NCI-H345 treated with DMSO at 0.1 percent for 48 hours (cell line): ENCODE data around the gene CNKSR1.

Experiments used
- DNase-seq: peaks from one replicate; lab custom pipeline; 2025; ENCODE audit not compliant: unreplicated experiment; lab: John Stamatoyannopoulos, UW

The CNKSR1 gene

DNA sequence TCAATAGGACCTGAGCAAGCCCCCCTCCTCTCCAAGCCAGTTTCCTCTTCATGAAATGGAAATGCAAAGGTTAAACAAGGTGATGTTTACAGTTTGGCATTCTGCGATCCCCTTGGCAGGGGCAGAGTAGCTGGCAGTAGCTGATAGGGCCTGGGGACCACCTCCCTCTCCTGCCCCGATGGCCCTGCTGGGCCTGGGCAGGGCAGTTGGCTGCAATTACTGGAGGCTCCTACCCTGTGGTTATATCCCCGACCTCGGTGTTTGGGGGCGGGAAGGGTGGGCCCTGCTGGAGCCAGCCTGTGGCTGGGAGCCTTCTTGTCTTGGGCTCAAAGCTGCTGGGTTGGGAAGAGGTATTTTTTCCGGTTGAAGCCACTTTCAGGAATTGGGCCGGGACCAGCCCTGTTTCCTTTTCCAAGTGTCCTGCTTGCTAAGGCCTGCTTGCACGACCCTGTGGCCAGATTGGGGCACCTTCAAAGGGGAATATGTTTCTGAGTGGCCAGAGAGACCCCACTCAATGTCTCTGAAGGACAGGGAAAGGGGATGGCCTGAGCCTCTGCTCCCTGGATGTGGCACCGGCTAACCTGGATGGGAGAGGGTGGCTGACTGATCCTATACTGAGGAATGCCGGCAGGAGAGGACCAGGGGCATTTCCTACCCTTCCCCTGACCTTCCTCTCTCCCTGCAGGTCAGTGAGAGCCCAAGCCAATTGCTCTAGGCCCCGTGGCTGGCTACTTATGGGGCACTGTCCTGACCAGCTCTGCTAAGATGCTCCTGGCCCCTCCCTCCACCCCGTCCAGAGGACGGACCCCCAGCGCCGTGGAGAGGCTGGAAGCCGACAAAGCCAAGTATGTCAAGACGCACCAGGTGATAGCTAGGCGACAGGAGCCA is 16.5 kb upstream of the CNKSR1 start:
- no peak for DNase-seq

DNA sequence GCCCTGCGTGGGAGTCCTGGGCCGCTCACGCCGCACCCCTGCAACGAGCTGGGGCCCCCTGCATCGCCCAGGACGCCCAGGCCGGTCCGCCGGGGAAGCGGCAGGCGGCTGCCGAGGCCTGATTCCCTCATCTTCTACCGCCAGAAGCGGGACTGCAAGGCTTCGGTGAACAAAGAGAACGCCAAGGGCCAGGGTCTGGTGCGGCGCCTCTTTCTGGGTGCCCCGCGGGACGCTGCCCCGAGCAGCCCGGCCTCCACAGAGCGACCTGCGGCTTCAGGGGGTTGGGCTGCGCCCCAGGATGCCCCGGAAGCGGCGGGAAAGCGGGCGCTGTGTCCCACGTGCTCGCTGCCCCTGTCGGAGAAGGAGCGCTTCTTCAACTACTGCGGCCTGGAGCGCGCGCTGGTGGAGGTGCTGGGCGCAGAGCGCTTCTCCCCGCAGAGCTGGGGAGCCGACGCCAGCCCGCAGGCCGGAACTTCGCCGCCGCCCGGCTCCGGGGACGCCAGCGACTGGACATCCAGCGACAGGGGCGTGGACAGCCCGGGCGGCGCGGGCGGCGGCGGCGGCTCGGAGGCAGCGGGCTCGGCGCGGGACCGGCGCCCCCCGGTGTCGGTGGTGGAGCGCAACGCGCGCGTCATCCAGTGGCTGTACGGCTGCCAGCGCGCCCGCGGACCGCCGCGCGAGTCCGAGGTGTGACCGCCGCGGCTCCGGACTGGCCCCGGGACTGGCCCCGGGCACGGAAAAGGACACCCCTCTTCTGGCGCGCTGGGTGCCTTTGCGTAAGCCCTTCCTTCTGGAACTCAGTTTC is 15.7 kb upstream of the CNKSR1 start:
- no peak for DNase-seq

DNA sequence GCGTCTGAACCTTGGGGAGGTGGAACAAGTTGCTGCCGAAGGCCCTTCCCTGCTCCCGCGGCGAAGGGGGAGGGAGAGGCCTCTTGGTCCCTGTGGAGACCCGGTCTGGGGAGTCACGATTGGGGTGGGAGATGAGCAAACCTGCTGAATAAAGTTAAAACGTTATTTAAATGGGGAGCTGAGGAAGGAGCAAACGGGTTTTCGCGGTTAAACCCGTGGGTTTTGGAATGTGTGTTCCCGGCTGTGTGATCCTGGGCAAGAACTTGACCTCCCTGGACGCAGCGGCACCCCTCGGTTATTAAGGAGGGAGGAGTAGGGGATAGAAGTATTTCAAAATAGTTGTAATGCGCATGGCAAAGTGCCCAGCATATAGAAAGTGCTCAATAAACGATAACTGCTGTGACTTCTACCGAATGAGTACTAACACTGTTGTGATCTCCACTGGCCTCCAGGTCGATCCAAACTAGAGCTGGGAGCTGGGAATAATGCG is 15.0 kb upstream of the CNKSR1 start:
- no peak for DNase-seq

DNA sequence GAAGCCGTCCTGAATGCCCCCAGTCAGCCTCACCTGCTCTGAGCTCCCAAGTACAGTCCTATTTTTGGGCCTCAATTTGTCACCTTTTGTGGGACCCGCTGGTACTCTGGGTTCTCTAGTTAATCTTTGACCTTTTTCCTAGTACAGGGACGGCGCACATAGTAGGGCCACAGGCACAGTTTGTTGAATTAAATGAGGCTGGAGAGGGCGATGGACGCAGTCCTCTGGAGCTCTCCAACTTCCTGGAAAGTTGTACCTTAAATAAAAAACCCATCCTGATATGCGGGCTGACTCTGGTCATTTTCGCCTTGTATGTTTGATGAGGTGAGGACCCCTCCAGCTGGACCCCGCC is 13.6 kb upstream of the CNKSR1 start:
- DNase-seq: no peak

DNA sequence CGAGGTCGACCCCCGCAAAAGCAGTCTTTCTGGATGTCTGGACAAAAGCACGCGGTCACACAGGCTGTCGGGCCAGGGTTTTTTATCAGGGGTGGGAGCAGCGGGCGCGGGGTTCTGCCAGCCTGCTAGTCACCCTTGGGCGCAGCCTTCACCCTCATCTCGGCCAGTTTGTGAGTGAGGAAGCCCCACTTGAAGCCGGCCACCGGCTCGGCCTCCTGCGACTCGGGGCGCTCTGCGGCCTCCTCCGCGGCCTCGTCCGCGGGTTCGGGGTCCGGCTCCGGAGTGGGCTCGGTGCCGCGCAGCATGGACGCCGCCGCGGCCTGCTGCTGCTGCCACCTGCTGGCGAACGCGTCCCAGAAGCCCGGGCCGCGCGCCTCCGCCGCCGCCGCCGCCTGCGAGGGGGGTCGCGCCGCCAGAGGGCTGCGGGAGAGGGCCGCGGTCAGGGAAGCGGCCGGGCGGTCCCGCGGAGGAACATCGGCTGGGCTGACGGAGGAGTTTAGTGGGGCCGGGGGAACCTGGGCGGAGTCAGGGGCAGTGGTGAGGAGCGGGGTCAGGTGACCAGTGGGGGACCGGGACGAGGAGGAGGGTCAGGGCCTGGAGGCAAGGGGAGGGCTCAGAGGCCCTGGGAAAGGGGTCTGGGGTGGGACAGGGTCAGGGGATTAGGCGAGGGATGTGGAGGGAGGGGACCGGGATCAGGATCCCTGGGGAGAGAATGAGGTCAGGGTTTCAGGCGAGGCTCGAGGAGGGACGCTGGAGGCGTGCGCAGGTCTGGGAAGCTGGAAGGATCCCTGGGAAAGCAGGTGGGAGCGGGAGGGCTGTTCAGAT is 13.0 kb upstream of the CNKSR1 start:
- no peak for DNase-seq

DNA sequence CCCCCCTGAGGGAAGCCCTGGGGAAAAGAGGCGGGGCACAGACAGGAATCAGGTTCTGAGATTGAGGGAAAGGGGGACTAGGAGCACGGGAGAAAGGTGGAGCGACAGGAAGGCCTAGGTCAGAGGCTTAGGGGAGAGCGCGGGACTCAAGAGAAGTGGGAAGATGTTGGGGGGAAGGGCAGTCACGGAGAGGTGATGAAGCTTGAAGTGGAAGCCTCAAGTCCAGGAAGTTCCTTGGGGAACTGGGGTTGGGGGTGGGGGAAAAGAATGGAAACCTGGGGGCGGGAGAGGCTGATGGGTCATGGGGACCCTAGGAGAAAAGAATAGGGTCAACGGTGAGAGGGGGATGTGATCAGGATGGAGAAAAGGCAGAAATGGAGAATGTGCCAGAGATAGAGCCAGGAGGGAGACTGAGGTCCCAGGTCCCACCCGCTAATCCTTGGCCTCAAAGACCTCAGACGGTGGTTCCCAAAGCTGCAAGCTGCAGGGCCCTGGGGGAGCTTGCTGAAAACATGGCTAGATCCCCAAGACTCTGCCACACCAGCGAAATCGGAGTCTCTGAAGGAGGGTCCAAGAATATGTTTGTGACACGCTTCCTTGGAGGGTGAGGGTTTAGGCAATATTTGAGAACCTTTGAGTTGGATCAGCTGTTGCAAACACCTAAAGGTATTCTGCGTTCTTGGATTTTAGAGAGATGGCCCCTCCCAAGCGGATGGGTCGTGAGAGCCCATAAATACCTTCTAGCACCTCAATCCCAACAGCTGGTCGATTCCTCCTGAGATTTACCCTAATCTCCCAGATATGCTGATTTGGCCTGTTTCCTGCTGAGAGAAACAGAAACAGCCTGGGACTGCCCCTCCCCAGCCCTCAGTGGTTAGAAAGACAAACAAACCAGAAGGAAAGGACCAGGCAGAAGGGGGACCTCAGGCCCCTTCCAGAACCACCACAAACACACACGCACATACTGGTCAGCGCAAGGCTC is 12.1 kb upstream of the CNKSR1 start:
- DNase-seq: no peak

DNA sequence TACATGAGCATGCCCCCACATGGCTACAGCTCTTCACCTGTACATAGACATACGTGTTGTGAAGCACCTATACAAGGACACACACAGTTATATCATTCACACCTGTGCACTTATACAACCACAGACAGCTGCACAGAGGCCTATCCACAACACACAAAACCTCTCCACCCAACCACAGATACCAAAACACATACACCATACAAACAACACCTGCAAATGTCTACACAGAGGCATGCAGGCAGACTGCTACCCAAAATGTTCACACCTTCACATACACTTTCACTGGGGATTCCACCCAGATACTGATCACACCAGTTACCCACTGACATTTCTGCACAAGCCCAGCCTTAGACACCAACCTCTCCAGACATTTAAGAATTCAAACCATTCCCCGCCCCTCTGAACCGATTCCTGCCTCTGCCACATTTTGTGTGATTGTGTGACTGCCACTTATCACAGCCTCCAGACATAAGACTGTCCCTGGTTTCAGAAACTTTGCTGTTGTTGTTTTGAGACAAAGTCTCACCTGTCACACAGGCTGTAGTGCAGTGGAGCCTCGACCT is 10.5 kb upstream of the CNKSR1 start:
- DNase-seq: no peak

DNA sequence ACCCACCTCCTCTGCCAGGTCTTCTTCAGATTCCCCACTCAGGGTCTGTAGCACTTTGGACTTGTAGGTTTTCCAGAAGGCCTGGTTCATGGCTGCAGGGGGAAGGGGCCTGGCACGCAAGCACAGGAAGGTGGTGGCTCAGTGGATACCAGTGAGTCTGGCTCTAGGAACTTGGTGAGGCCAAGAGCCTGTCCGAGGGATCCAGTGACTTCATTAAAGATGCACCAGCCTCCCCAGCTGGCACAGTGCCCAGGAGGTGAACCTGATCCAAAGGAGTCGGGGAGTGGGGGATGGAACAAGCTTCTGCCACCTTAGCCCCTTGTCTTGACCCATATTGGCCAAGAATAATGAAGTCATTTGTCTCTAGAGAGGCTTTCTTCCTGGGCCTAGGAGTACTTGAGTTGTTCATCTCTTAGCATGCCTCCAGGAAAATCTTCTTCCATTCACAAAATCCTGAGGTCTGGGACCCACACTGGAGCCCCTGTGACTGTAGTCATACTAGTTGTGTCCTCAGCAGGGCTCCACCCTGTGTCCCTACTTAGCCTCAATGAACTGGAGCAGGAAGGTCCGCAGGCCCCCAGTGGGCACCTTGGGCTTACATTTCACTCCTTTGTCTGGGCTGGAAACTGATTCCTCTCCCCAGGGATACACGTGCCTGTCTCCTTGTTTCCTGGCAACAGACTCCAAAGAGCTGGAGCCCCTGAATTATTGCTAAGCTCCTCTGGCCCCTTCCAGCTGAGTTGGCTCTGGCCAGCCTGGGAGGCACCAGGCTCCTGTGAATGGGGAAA is 8.7 kb upstream of the CNKSR1 start, which contains the start of gene C1orf232:
TSS of gene C1orf232 (minus strand) at position 554 of the 788 bp plus-strand sequence. CDS start at position 90, 464 bp downstream.
- peak; percentile 31 for DNase-seq

DNA sequence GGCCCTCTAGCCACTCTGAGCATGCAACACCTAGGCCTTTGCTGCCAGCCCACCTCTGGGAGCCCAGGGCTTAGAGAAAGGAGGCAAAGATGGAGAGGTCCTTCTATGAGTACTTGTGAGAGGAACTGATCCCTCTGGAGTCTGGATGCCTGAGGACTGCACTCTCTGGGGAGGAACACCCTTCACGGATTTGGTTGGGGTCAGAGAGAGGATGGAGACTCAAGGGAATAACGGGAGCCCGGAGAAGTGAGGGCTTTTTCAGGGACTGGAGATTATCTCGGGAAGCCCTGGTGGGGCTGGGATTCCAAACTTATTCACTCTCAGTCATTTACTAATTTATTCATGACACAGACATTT is 8.1 kb upstream of the CNKSR1 start:
- no peak for DNase-seq

DNA sequence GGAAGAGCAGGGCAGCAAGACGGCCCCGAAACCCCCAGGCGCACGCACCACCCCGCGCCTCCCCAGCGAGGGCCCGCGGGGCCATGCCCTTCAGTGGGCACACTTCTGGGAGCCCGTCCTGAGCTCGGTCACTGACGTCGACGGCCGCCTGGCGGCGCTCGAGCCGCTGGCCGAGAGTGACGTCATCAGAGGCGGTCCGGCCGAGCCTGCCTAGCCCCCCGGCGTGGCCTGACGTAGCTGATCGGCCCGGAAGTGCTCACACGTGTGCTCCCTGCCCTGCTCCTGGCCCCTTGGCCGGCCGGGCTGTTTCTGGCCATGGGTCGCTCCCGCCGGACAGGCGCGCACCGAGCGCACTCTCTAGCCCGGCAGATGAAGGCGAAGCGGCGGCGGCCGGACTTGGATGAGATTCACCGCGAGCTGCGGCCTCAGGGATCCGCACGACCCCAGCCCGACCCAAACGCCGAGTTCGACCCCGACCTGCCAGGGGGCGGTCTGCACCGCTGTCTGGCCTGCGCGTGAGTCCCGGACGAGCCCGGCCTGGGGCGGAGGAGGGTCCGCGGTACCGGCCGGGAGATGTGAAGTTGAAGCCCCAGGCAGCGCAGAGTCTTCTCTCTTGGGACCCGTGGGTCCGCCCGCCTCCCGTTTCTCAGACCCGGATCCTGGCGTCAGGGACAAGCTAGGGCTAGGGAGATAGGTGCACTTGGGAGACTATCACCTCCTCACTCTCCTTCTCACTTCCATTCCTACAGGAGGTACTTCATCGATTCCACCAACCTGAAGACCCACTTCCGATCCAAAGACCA is 7.4 kb upstream of the CNKSR1 start, which contains the start of gene ZNF593:
TSS of gene ZNF593 (plus strand) at position 240 of the 803 bp plus-strand sequence. CDS start at position 316, 76 bp downstream.
- DNase-seq: peak; percentile 86

DNA sequence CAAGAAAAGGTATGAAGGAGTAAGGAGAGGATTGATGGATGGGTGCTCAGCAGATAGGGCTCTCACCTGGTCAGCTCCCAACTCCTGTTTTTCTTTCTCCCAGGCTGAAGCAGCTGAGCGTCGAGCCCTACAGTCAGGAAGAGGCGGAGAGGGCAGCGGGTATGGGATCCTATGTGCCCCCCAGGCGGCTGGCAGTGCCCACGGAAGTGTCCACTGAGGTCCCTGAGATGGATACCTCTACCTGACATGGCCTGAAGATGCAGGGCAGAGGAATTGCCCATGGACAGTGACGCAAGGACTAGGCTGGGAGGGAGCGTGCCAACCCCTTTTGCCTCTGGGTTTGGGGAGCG is 6.8 kb upstream of the CNKSR1 start:
- DNase-seq: no peak

DNA sequence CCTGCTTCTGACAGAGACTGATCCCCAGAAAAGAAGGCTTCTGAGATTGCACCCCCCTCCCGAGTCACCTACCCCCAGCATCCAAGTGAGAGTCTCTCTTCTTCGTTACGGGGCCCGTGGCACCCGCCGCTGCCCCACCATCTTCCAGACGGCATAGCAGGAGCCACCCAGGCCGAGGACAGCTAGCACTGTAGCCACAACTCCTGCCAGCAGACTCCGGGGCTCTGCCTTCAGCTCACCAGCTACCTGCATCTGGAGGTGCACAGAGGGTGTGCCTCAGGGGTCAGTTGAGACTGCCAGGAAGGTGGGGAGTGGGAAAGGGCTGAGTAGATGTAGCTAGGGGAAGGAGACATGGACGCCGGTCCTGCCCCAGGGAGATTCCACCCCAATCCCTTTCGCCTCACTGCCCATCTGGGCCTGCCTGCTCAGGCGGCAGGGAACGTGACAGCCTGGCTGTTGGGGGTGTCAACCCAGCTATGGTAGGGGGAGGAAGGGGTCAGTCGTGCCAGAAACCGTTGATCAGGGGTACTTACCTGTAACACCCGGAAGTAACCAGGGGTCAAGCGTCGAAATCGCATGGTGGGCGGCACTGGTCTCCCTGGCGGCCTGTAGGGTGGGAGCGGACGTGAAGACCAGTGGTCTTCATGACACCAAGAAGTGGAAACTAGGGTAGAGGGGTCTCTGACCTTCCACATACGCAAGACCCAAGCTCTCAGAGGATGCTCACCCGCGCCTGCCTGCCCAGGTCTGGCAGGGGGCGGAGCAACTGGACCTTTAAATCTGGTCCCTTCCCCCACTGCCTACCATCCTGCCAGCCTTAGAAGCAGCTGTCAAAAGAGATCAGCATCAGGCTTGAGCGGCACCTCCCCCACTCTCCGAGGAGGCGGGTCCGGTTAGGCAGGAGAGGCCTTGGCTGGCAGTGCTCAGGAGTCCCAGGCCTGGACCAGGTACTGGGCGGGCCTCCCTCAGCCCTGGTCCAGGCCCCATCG is 5.9 kb upstream of the CNKSR1 start, which contains the start of gene ZNF593OS:
TSS of gene ZNF593OS (minus strand) at position 749 of the 989 bp plus-strand sequence. CDS start at position 578, 171 bp downstream.
- DNase-seq: no peak

DNA sequence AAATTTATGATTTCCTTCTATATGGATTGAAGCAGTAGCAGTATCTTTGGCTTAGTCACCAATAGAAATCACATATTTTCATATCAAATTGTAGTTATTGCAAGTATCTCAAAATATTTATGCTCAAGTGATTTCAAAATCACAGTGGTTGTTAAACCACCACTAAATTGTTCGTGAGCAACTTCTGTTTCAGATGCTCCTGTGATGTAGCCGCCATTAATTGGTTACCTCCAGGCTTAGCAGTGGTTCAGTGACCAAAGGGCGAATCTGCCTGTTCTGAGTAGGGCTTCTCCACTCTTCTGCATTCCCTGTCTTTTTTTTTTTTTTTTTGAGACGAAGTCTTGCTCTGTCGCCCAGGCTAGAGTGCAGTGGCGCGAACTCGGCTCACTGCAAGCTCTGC is 1.9 kb upstream of the CNKSR1 start:
- DNase-seq: no peak

DNA sequence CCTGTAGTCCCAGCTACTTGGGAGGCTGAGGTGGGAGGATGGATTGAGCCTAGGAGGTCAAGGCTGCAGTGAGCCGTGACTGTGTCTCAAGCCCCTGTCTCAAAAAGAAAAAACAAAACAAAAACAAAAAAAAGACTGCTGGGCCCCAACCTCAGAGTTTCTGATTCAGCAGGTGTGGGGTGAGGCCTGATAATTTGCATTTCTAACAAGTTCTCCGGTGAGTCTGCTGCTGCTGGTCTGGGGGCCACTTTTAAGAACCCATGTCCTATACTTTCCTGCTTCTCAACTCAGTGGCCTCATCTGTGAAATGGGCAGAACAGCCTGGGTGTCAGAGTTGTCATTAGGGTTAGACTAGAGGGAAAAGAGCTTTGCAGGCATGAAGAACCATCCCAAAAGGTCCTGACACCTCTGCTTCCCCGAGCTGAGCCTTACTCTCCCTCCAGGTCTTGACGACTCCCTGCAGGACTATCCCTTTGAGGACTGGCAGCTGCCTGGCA is 2.8 kb downstream of the CNKSR1 start:
- no peak for DNase-seq

DNA sequence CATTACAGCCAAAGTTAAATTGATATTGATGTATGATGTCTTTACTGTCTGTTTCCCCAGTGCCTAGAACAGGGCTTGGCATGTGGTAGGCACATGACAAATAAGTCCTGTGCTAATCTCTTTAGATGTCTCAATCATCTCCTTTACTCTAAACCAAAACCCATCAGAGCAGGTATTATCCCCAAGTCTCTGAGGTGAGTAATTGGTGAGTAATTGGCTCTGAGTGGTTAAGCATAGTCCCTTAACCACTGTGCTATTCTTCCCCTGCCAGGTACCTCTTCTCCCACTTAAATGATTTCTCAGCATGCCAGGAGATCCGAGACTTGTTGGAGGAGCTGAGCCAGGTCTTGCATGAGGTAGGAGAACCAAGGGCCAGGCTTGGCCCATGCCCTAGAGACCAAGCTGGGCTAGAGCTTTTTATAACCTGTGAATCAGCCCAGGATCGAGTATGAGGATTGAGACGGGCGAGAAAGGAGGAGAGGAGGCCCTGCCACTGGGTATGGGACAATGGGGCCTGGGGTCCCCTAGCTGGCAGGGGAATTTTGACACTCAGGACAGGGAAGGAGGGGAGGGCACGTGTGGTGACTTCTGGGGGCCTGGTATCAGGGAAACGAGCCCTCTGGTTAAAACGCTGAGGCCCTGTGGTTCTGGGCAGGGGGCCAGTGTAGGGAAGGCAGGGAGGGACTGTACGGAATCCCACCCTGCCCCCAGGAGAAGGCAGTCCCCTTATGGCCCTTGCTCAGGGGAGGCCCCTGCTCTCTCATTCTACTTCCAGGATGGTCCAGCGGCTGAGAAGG is 4.5 kb downstream of the CNKSR1 start:
- DNase-seq: no peak

DNA sequence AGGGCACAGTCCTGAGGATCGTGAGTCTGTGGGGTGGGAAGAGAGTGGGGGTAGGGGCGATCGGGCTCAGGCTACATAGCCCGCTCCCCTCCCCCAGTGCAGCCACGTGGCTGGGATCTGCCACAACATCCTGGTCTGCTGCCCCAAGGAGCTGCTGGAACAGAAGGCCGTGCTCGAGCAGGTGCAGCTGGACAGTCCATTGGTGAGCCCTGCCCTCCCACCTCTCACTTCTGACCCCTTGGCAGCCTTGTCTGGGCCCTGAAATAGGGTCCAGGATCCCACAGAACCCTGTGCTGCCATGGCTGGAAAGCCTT is 5.0 kb downstream of the CNKSR1 start:
- no peak for DNase-seq
